HAP-1 (cell line): ENCODE data around the gene RHNO1.
A peak's percentile ranks its signal among the peaks of the same experiment; 100 is the strongest.

Experiments used
- DNase-seq, 2 experiments: peaks; one replicate each; pipeline ENCODE4 v3.0.0-alpha.2; 2016 to 2020; ENCODE audit warnings: low spot score in 2 of 2
- H3K27me3 ChIP-seq: fragments of 250-450 bp; sonication (Bioruptor Pico); 2 replicates; pipeline ENCODE4 v1.5.1; 2020; ENCODE audit warnings: low read depth, mild to moderate bottlenecking, moderate library complexity
- H3K36me3 ChIP-seq: fragments of 250-450 bp; sonication (Bioruptor Pico); replicated peaks from 2 replicates; pipeline ENCODE4 v1.5.1; 2020; ENCODE audit warnings: mild to moderate bottlenecking
- H3K4me1 ChIP-seq: fragments of 250-450 bp; sonication (Bioruptor Pico); 2 replicates; pipeline ENCODE4 v1.5.1; 2020; ENCODE audit warnings: mild to moderate bottlenecking
- H3K4me3 ChIP-seq: fragments of 250-450 bp; sonication (Bioruptor Pico); 2 replicates; pipeline ENCODE4 v1.5.1; 2020; ENCODE audit warnings: mild to moderate bottlenecking, moderate library complexity
- H3K9me3 ChIP-seq: fragments of 250-450 bp; sonication (Bioruptor Pico); 2 replicates; pipeline ENCODE4 v1.5.1; 2020; ENCODE audit warnings: mild to moderate bottlenecking, moderate library complexity
- in situ Hi-C: fragments of 300-500 bp; cut with MboI; formaldehyde crosslinking; loops from 3 replicates; pipeline ENCODE4 v1.14.3; 2020; ENCODE audit warnings: low sequenced_read_pairs, inconsistent platforms, mixed read lengths

Gene RHNO1

DNA sequence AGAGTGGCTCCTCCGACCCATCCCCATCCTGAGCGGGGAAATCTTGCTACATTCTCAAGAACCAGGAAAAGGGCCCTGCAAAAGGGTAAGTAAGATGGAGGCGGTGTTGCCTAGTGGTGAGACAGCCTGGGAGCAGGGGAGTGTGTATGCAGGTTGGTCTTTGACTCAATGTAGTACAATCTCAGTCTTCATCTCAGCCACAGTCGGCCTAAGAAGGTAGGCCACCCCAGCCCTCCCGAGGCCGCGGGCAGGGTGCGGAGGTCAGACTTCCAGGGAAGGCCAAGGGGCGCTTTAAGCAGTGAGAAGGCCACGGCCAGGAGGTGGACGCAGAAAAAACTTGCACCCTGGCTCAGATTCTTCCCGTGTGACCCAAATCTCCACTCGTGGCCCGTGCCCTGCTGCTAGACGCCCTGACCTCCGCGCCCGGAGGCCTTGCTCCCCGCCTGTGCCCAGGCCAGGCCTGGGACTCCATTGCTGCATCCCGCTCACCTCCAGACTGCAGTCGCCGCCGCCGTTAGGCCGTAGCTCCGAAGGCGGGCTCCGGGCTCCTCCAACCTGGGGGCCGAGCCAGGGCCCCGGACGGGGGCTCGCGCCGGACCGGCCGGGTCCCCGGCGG, 484 bp upstream of the RHNO1 start:
- Histone ChIP-seq H3K36me3 (peaks cover 57% of the 10 kb centered on the region), H3K27me3 (no peaks in the 10 kb centered on the region), H3K4me1 (peaks cover 16% of the 10 kb centered on the region), H3K9me3 (no peaks in the 10 kb centered on the region), H3K4me3 (peak overlapping the region; percentile 73)
- in situ Hi-C loops = no loop called here
- DNase-seq = peak in 1 of 2 experiments; percentile 36

DNA sequence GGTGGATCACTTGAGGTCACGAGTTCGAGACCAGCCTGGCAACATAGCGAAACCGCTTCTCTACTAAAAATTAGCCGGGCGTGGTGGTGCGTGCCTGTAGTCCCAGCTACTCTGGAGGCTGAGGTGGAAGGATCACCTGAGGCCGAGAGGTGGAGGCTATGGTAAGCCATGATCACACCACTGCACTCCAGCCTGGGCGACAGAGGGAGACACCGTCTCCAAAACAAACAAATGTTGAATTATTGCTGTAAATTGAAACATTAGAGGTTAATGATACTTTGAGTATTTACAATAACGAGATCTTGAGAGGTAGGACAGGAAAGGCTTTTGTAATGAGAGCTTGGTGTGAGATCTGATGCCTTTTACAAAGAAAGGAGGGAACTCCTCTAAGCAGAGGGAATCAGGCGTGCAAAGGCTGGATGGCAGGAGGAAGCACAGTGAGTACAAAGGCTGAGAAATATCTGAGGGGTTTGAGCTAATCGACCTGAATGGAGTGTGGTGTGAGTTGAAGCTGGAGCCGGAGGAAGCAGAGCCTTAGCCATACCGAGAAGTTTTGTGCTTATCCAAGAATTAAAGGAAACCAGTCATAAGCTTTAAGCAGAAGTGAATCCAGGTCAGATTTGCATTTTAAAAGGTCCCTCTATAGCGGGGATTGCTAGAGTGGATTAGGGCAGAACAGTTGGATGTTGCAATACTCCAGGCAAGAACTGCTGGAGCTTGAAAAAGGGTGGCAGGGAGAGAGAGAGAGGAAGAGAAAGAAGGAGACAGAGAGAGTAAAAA, 1.1 kb downstream of the RHNO1 start:
- H3K4me3 ChIP-seq = peak overlapping the region; percentile 73
- peaks cover 16% of the 10 kb centered on the region for H3K4me1 ChIP-seq
- H3K9me3 ChIP-seq = no peaks in the 10 kb centered on the region
- peak; percentile 69 to 98 for DNase-seq
- peaks cover 41% of the 10 kb centered on the region for H3K36me3 ChIP-seq
- in situ Hi-C loops = no loop called here
- H3K27me3 ChIP-seq = no peaks in the 10 kb centered on the region

DNA sequence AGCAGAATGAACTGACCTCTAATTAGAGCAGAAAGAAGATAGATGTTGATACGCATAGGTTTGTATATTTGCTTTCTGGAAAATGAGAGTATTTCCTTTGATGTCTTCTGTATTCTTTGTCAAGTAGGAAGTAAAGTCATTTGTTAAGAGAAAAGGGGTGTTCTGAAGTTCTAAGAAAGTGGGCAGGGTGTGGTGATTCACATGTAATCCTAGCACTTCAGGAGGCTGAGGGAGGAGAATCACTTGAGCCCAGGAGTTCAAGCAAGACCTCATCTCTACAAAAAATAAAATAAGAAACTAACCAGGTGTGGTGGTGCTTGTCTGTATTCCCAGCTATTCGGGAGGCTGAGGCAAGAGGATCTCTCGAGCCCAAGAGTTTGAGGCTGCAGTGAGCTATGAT, 2.8 kb downstream of the RHNO1 start:
- no peaks in the 10 kb centered on the region for H3K9me3 ChIP-seq
- peaks cover 12% of the 10 kb centered on the region for H3K4me1 ChIP-seq
- H3K27me3 ChIP-seq = no peaks in the 10 kb centered on the region
- H3K4me3 ChIP-seq = no peak overlapping the region
- H3K36me3 ChIP-seq = peaks cover 29% of the 10 kb centered on the region
- DNase-seq = no peak
- in situ Hi-C loops = no loop called here

DNA sequence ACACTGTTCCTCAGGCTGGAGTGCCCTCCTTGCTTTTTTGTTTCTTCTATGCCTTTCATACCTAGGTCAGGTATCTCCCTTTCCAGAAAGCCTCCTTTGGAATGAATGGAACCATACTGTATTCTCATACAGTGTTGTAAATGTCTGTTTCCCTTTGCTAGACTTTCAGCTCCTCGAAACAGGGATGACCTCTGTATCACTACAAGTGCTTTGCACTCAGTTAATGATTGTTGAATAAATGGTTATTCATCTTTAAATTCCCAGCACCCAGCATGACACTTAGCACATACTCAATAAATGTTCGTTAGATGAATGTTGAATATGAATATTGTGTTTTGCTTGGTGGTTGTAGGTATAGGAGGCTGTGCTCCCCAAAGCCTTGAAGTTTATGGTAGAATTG, 7.8 kb downstream of the RHNO1 start:
- H3K27me3 ChIP-seq = no peaks in the 10 kb centered on the region
- H3K4me3 ChIP-seq = no peak overlapping the region
- H3K9me3 ChIP-seq = no peaks in the 10 kb centered on the region
- in situ Hi-C loops = loop anchor here (5.0 kb wide), 1 partner anchor 72 kb away; the partner anchor contains the start of gene TEAD4
- DNase-seq = no peak
- H3K36me3 ChIP-seq = peaks cover 46% of the 10 kb centered on the region
- no peaks in the 10 kb centered on the region for H3K4me1 ChIP-seq

DNA sequence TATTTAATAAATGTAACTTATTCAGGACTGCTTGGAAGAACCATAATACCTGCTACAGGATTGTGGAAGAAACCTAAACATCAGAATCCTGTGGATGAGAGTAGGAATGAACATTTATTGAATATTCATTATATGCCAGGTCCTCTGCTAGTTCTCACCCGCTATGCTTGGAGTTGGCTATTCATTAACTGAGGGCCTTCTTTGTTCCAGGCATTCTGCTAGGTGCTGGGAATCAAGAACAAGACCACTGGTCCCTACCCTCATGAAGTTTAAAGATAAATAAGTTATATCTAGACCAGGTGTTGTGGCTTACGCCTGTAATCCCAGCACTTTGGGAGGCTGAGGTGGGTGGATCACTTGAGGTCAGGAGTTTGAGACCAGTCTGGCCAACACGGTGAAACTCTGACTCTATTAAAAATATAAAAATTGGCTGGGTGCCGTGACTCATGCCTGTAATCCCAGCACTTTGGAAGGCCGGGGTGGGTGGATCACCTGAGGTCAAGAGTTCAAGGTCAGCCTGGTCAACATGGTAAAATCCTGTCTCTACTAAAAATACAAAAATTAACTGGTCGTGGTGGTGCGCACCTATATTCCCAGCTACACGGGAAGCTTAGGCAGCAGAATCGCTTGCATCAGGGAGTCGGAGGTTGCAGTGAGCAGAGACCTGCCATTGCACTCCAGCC, 9.9 kb downstream of the RHNO1 start:
- no peaks in the 10 kb centered on the region for H3K27me3 ChIP-seq
- in situ Hi-C loops = loop anchor here (5.0 kb wide), 1 partner anchor 70 kb away; the partner anchor contains the start of gene TEAD4
- H3K4me3 ChIP-seq = no peak overlapping the region
- peaks cover 4% of the 10 kb centered on the region; the same call in 1 of the 2 replicates for H3K4me1 ChIP-seq
- no peak for DNase-seq
- no peaks in the 10 kb centered on the region for H3K9me3 ChIP-seq
- peaks cover 29% of the 10 kb centered on the region for H3K36me3 ChIP-seq

DNA sequence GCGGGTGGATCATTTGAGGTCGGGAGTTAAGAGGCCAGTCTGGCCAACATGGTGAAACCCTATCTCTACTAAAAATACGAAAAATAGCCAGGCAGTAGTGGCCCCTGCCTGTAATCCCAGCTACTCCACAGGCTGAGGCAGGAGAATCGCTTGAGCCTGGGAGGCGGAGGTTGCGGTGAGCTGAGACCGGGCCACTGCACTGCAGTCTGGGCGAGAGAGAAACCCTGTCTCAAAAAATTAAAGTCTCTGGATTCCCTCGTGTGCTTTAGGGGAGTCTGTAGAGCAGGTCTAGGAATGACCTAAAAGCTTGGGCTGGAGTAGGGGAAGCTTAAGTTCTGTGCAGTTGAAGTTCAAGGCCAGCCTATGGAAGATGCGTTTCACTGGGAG, 13.0 kb downstream of the RHNO1 start:
- no peaks in the 10 kb centered on the region for H3K9me3 ChIP-seq
- no peak for DNase-seq
- in situ Hi-C loops = no loop called here
- no peaks in the 10 kb centered on the region for H3K27me3 ChIP-seq
- peaks cover 29% of the 10 kb centered on the region for H3K36me3 ChIP-seq
- H3K4me1 ChIP-seq = peaks cover 10% of the 10 kb centered on the region
- peak overlapping the region; percentile 73 for H3K4me3 ChIP-seq

DNA sequence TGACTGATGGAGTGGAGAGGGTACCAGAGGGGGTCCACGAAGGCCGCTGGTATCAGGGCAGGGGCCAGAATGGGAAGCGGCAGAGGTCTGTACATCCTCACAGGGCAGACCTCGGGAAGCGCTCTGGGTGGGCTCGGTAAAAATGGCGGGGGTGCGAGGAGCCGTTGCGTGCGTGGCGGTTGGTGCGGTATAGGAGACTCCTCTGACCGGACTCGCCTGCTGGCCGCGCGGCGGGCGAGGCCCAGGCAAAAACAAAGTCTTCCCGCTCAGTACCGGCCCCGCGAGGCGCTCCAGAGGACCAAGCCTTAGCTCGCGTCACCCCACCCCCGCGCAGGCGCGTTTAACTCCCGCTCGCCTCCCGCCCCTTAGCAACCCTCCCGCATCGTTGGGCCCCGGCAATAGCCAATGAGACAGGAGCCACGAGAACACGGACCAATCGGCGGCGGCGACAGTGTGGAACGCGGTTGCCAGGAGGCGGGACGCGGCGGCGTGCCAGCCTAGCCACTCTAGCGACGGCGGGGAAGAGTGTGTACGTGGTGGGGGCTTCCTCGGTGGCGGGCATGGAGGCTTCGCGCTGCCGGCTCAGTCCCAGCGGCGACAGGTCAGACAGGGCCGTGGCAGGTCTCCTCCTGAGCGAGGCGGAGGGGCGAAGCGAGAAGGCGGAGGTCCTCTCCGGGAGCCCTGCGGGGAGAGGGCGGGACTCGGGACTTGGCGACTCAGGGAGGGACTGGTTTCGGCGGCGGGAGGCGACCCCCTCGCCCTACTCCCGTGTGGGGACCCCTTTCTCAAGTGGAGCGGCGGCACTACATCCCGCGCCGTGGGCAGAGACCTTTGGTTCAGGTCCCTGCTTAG, 13.6 kb downstream of the RHNO1 start, which contains the start of gene TULP3:
Gene TULP3, plus strand, starts transcription at position 504 of the 852 bp plus-strand sequence. Its CDS starts 57 bp downstream, at position 561.
- Histone ChIP-seq H3K4me1 (peaks cover 12% of the 10 kb centered on the region), H3K4me3 (peak within 1 kb of the TSS; percentile 73), H3K27me3 (no peaks in the 10 kb centered on the region), H3K9me3 (no peaks in the 10 kb centered on the region), H3K36me3 (peaks cover 28% of the 10 kb centered on the region)
- in situ Hi-C loops = no loop called here
- peak; percentile 97 to 99 for DNase-seq

DNA sequence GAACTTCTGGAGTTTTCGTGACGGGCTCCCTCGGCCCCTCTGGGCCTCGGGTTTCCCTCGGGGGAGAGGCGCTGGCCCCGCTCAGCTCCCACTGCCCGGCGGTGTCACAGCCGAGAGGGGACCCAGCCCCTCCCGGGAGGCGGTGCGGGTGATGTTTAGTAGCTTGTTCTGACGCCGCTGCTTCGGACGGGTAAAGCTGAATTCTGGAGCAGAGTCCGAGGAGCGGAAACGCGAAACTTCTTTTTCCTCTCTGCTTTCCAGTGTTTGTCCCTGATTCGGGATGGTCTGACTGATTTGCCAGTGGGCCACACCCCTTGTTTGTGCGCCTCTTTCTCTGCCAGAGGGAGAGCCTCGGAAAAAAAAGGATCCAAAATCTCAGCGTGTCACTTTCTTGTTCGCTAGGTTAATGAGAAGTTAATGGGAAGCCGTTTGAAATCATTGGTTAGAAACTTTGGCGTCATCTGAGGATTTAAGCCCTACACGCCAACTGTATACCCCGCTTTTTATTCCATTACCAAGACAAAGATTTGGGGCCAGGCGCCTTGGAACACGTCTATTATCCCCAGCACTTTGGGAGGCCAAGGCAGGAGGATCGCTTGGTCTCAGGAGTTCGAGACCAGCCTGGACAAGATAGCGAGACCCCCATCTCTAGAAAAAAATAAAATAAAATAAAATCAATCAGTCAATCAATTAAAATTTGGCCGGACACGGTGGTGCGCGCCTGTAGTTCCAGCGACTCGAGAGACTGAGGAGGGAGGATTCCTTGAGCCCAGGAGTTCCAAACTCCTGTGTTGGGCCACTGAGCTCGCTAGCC, 14.4 kb downstream of the RHNO1 start:
- in situ Hi-C loops = no loop called here
- DNase-seq = peak; percentile 63 to 75
- Histone ChIP-seq H3K9me3 (no peaks in the 10 kb centered on the region), H3K4me3 (peak overlapping the region; percentile 73), H3K36me3 (peaks cover 20% of the 10 kb centered on the region), H3K4me1 (peaks cover 12% of the 10 kb centered on the region), H3K27me3 (no peaks in the 10 kb centered on the region)

DNA sequence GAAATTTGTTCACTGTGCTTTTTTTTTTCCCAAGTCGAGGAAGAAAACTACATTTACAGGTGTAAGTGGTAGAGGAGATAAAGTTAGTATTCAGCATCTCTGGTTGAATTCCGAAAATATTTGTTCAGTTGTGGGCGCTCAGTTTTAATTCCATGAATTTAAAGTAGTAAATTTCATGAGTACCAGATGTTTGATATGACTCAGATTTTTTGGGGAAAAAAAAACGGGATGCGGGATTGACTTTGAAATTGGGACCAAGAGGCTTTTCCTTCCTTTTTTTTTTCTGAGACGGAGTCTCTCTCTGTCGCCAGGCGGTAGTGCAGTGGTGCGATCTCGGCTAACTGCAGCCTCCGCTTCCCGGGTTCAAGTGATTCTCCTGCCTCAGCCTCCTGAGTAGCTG, 15.2 kb downstream of the RHNO1 start:
- Histone ChIP-seq H3K4me3 (peak overlapping the region; percentile 73; the same call in 1 of the 2 replicates), H3K27me3 (no peaks in the 10 kb centered on the region), H3K36me3 (peaks cover 13% of the 10 kb centered on the region), H3K9me3 (no peaks in the 10 kb centered on the region), H3K4me1 (peaks cover 12% of the 10 kb centered on the region)
- no peak for DNase-seq
- in situ Hi-C loops = no loop called here

DNA sequence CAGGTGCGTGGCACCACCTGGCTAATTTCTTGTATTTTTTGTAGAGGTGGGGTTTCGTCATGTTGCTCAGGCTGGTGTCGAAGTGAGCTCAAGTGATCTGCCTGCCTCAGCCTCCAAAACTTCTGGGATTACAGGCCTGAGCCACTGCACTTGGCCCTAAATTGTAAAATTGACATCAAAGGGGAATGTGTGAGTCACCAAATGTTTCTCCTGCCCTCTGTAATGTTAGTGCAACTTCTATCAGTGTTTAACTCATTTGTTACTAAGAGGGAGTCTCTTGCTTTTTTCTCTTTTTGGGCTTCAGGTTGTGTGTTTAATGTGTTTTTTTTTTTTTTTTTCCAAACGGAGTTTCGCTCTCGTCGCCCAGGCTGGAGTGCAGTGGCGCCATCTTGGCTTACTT, 16.0 kb downstream of the RHNO1 start:
- H3K36me3 ChIP-seq = peaks cover 12% of the 10 kb centered on the region
- no peak for DNase-seq
- no peaks in the 10 kb centered on the region for H3K9me3 ChIP-seq
- peaks cover 12% of the 10 kb centered on the region for H3K4me1 ChIP-seq
- H3K4me3 ChIP-seq = no peak overlapping the region
- in situ Hi-C loops = no loop called here
- no peaks in the 10 kb centered on the region for H3K27me3 ChIP-seq

DNA sequence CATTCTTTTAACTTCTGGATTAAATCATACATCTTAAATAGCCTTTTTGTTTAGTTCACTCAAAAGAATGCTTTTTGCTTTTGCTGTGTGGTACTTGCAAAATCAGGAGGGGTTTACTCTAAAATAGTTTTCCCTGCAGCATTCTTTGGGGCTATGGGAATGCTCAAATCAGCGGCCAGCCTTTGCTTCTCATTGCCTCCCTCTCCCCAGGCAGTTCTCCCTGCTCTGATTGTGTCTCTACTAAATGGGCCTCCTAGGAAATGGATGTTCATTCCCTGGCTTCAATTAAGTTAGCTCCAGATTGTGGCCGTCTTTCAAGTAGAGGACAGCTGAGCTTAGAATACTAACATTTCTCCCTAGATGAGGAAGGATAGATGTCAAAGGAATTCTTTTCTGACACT, 18.0 kb downstream of the RHNO1 start:
- in situ Hi-C loops = no loop called here
- Histone ChIP-seq H3K4me3 (no peak overlapping the region), H3K27me3 (no peaks in the 10 kb centered on the region), H3K9me3 (no peaks in the 10 kb centered on the region), H3K4me1 (peaks cover 12% of the 10 kb centered on the region), H3K36me3 (no peaks in the 10 kb centered on the region)
- no peak for DNase-seq

DNA sequence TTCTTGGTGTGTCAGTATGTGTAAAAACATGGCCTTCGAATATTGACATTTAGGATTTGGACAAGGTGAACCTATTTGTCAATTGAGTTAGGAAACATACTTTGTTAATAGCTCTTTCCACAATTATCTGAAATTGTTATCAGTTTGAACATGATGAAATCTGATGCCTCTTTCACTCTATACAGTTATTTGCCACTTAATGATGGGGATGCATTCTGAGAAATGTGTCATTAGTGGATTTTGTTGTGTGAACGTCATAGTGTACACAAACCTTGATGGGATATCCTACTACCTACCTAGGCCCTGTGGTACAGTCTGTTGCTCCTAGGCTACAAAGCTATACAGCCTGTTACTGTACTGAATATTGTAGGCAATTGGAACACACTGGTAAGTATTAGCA, 18.5 kb downstream of the RHNO1 start:
- H3K4me3 ChIP-seq = no peak overlapping the region
- in situ Hi-C loops = no loop called here
- no peaks in the 10 kb centered on the region for H3K9me3 ChIP-seq
- H3K4me1 ChIP-seq = peaks cover 13% of the 10 kb centered on the region
- DNase-seq = no peak
- H3K27me3 ChIP-seq = no peaks in the 10 kb centered on the region
- H3K36me3 ChIP-seq = no peaks in the 10 kb centered on the region
